C4-2B (cell line): ENCODE measurements around the gene CPE.

Experiments used
- ZFX ChIP-seq: fragments of 450-650 bp; IDR thresholded peaks from 2 replicates; pipeline ENCODE4 v1.6.1; 2017
- TF ChIP-seq, protein P1 (sequence below): fragments of 450-650 bp; conservative IDR thresholded peaks from 2 replicates; pipeline ENCODE4 v1.5.1; 2017; ENCODE audit warnings: mild to moderate bottlenecking

DNA sequence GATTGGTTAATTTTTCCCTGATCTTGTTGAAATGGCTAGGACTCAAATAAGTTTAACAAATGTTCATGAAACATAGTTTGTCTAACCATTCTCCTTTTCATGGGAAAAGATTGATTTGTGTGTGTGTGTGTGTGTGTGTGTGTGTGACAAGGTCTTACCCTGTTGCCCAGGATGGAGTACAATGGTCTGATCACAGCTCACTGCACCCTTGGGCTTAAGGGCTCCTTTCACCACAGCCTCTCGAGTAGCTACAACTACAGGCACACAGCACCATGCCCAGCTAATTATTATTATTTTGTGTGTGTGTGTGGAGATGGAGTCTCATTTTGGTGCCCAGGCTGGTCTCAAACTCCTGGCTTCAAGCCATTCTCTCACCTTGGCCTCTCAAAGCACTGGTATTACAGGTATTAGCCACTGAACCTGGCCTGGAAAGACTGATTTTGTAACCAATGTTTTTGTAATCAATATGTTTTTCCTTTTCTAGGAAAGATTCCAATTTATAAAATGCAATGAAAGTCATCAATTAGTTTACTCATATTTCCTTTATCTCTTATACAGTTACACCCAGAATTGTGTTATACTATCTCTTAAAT, 139.3 kb downstream of the CPE start:
- TF ChIP-seq, protein P1, sequence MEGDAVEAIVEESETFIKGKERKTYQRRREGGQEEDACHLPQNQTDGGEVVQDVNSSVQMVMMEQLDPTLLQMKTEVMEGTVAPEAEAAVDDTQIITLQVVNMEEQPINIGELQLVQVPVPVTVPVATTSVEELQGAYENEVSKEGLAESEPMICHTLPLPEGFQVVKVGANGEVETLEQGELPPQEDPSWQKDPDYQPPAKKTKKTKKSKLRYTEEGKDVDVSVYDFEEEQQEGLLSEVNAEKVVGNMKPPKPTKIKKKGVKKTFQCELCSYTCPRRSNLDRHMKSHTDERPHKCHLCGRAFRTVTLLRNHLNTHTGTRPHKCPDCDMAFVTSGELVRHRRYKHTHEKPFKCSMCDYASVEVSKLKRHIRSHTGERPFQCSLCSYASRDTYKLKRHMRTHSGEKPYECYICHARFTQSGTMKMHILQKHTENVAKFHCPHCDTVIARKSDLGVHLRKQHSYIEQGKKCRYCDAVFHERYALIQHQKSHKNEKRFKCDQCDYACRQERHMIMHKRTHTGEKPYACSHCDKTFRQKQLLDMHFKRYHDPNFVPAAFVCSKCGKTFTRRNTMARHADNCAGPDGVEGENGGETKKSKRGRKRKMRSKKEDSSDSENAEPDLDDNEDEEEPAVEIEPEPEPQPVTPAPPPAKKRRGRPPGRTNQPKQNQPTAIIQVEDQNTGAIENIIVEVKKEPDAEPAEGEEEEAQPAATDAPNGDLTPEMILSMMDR, result no peak
- TF ChIP-seq ZFX, result no peak
